ENCODE measurements around the gene PARP3.

Gene PARP3

DNA sequence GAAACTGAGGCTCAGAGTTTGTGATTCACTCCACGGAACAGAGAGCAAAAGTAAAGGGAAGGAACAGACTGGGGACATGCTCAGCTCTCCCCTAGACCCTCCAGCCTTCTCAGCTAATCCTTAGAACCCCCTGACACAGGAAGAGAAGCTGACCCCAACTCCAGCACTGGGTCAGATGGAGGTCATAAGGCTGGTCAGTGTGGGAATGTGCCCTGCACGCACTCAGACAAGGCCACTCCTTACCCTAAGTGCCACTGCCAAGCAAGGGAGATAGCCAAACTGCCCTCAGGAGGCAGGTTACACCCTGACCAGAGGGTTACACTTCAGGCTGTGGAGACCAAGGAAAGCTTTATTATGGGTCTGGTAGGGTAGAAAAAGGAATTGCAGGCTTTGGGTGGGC lies 52.4 kb downstream of the PARP3 start:
- DNase-seq (ENCODE audit: insufficient read length, low spot score), result no peak
- FAIRE-seq, result no peak
- TF ChIP-seq, protein P1, sequence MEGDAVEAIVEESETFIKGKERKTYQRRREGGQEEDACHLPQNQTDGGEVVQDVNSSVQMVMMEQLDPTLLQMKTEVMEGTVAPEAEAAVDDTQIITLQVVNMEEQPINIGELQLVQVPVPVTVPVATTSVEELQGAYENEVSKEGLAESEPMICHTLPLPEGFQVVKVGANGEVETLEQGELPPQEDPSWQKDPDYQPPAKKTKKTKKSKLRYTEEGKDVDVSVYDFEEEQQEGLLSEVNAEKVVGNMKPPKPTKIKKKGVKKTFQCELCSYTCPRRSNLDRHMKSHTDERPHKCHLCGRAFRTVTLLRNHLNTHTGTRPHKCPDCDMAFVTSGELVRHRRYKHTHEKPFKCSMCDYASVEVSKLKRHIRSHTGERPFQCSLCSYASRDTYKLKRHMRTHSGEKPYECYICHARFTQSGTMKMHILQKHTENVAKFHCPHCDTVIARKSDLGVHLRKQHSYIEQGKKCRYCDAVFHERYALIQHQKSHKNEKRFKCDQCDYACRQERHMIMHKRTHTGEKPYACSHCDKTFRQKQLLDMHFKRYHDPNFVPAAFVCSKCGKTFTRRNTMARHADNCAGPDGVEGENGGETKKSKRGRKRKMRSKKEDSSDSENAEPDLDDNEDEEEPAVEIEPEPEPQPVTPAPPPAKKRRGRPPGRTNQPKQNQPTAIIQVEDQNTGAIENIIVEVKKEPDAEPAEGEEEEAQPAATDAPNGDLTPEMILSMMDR (IDR thresholded peaks at IDR 0.05; ENCODE audit: insufficient read depth, missing control alignments), result no peak

DNA sequence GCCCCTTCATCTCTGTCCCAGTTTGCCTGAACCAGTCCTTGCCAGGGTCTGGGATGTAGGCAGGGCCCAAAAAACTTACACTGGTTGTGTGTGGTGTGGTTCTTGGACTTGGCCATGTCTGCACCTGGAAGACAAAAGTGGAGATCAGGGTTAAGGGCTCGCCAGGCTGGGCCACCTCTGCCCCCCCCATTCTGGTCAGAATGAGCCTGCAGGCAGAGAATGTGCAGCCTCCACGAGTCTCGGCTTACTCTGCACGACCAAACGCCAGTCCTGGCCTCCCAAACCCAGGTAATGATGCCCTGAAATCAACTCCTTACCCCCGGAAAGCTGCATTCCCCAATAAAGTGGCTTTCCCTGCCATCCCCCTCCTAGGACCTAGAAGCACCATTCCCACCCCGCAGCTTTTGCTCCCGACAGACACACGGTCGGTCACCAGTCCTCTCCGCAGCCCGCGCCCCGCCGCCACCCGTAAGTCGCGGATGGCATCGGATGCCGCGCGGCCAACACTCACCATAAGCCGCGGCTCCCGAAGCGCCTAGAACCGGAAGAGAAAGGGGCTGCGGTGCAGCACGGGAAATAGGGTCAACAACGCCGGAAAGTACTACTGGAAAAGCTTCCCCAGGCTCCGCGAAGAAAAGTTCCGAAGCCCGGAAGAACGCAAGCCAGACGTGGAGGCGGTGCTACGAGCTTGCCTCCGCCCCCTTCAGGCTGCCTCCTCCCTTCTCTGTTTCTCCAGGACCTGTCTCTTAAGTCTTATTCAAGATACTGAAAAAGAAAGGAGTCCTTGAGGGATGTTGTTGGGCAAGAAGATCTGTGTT lies 53.4 kb downstream of the PARP3 start, which contains the start of gene RPL29:
TSS of gene RPL29 (minus strand) at position 550 of the 818 bp plus-strand sequence. CDS start at position 116, 434 bp downstream.
- TF ChIP-seq, protein P1 (IDR thresholded peaks at IDR 0.05; ENCODE audit: insufficient read depth, missing control alignments), result peak; percentile 10
- FAIRE-seq, result no peak
- peak; percentile 88 for DNase-seq (ENCODE audit: insufficient read length, low spot score)

DNA sequence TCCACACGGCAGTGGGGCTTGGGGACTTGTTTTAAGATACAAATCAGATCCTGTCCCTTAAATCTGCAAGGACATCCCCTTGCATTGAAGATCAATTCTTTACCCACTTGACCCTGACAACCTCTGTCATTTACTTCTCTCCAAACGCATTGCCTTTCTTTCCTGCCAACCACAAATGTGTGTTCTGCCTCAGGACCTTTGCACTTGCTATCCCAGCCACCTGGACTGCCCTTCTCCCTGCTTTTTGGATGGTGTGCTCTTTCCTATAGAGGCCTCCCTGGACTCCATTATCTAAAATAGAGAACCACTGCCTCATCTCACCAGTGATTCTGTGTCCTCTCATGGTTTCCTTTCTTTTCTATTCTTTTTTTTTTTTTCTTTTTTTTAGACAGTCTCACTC lies 55.0 kb downstream of the PARP3 start:
- FAIRE-seq, result no peak
- TF ChIP-seq, protein P1 (IDR thresholded peaks at IDR 0.05; ENCODE audit: insufficient read depth, missing control alignments), result no peak
- DNase-seq (ENCODE audit: insufficient read length, low spot score), result no peak

DNA sequence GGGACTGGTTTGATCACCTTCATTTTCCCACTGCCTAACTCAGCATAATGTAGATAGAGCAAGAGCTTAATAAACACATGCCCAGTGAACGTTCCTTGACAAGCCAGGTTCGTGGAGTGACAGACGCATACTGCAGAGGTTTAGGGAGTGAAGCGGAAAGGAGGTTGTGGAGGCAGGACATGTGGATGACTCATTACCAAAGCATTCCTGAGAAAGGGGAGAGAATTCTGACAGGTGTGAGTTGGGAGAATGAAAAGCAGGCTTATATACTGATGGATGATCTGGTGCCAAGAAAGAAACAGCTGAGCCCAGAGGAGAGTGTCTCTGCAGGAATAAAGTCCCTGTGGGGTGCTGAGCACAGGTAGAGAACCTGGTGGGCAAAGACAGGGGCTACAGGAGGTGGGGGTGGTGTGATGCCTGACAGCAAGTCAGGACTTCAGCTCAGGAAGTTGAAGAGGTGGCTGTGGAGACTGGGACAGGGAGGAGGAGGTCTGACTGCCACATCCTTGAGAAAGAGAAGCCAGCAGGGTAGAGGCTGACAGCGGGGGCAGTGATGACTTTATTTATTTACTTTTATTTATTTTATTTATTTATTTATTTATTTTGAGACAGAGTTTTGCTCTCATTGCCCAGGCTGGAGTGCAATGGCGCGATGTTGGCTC lies 55.9 kb downstream of the PARP3 start:
- no peak for FAIRE-seq
- TF ChIP-seq, protein P1 (IDR thresholded peaks at IDR 0.05; ENCODE audit: insufficient read depth, missing control alignments), result no peak

More for the DNA sequence above, 55.9 kb downstream of the PARP3 start:
- DNase-seq (ENCODE audit: insufficient read length, low spot score), result no peak

Measured in D721Med (cell line).